Measurements from ENCODE around the gene GTF2A1. TPM values are rescaled to one million over a fixed set of nuclear protein-coding genes. Genes with fewer than 3 reads are reported as not detected.

Gene GTF2A1
- total RNA-seq, 1 donor from 2014 or later = 19.7 TPM

DNA sequence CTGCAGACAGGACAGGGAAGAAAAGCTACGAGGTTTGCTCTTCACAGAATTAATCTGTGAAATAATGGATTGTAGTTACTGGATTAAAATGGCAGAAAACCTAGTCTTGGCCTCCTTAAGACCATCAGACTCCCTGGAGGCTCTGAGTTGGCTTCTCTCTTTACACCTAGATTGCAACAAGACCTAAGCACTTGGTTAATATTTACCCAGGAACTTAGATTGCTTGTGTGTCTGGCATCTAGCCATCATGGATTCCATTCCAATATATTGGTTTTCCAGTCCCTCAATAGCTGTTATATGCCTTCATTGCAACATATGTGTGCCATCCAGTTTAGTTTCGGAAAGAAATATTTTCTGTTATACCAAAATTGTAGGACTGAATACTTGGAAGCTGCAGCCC lies 1.9 kb upstream of the GTF2A1 start:
- FAIRE-seq (no peak), DNase-seq (ENCODE audit: low read depth) (no peak)
- H3K4me3 ChIP-seq (ENCODE audit: low read depth, low read length) = no peak overlapping the region
- H3K27me3 ChIP-seq (ENCODE audit: control insufficient read depth, insufficient read depth, low read length) = no peaks in the 10 kb centered on the region
- TF ChIP-seq, protein P1, sequence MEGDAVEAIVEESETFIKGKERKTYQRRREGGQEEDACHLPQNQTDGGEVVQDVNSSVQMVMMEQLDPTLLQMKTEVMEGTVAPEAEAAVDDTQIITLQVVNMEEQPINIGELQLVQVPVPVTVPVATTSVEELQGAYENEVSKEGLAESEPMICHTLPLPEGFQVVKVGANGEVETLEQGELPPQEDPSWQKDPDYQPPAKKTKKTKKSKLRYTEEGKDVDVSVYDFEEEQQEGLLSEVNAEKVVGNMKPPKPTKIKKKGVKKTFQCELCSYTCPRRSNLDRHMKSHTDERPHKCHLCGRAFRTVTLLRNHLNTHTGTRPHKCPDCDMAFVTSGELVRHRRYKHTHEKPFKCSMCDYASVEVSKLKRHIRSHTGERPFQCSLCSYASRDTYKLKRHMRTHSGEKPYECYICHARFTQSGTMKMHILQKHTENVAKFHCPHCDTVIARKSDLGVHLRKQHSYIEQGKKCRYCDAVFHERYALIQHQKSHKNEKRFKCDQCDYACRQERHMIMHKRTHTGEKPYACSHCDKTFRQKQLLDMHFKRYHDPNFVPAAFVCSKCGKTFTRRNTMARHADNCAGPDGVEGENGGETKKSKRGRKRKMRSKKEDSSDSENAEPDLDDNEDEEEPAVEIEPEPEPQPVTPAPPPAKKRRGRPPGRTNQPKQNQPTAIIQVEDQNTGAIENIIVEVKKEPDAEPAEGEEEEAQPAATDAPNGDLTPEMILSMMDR (IDR thresholded peaks at IDR 0.05; ENCODE audit: insufficient read depth, low read length, severe bottlenecking) = no peak
- no peaks in the 10 kb centered on the region for H3K36me3 ChIP-seq (ENCODE audit: control insufficient read depth, insufficient read depth, low read length)

DNA sequence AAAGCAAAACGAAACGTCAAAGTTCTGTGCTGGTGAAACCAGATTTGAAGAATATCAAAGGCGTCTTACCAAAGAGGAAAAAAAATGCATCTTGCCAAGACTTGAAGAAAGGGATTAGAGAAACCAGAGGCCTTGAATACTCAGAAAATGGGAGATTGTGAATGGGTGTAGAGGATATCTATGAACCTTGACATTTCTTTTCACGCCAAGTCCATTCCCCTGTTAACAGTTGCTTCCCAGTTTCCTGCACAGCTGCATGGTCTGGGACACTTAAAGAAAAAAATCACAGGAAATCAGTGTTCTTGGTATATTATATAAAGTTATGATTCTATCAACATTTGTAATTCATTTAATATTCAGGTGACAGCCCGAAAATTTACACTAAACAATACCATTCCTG lies 1.4 kb upstream of the GTF2A1 start:
- no peaks in the 10 kb centered on the region for H3K27me3 ChIP-seq (ENCODE audit: control insufficient read depth, insufficient read depth, low read length)
- H3K36me3 ChIP-seq (ENCODE audit: control insufficient read depth, insufficient read depth, low read length) = no peaks in the 10 kb centered on the region
- H3K4me3 ChIP-seq (ENCODE audit: low read depth, low read length) = no peak overlapping the region
- no peak for DNase-seq (ENCODE audit: low read depth)
- TF ChIP-seq, protein P1 (IDR thresholded peaks at IDR 0.05; ENCODE audit: insufficient read depth, low read length, severe bottlenecking) = no peak
- no peak for FAIRE-seq

DNA sequence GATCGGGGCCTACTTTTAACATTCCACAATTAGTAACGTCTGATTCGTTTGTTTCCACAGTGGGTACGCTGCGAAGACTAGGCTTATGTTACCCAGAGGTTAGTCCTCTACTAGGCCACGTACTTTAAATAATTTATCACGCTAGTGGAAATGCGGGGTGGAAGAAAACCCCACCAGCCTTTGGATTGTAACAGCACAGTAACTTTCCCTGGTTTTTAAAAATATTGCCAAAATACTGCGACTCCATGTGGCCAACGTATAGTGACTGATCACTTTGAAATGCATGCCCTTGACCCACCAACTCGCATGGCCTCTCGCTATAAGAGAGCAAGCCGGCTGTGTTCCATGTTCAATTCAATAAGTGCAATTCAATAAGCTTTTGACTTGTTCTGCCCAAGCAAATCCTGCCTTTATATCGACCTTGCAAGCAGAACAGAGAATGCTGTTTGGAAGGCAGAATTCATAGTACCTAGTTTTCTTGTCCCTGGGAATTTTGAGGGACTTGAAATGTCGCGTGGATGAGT lies 882 bp upstream of the GTF2A1 start:
- no peak for DNase-seq (ENCODE audit: low read depth)
- H3K4me3 ChIP-seq (ENCODE audit: low read depth, low read length) = peak overlapping the region; percentile 56
- TF ChIP-seq, protein P1 (IDR thresholded peaks at IDR 0.05; ENCODE audit: insufficient read depth, low read length, severe bottlenecking) = no peak
- FAIRE-seq = no peak
- H3K27me3 ChIP-seq (ENCODE audit: control insufficient read depth, insufficient read depth, low read length) = no peaks in the 10 kb centered on the region
- no peaks in the 10 kb centered on the region for H3K36me3 ChIP-seq (ENCODE audit: control insufficient read depth, insufficient read depth, low read length)

DNA sequence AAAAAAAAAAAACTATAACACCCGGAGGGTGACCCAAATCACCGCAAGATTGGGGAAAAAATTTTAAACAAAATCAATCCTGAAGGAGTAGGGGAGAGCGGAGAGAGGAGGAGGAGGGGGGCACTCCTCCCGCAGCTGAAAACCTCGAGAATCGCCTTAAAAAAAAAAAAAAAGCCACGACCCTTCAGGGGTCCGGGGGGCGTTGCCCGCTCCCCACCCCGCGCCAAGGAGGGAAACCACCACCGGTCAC lies 254 bp downstream of the GTF2A1 start:
- Histone ChIP-seq H3K4me3 (ENCODE audit: low read depth, low read length) (peak overlapping the region; percentile 59), H3K27me3 (ENCODE audit: control insufficient read depth, insufficient read depth, low read length) (no peaks in the 10 kb centered on the region), H3K36me3 (ENCODE audit: control insufficient read depth, insufficient read depth, low read length) (peaks cover 2% of the 10 kb centered on the region)
- TF ChIP-seq, protein P1 (IDR thresholded peaks at IDR 0.05; ENCODE audit: insufficient read depth, low read length, severe bottlenecking) = no peak
- no peak for DNase-seq (ENCODE audit: low read depth)
- FAIRE-seq = no peak

DNA sequence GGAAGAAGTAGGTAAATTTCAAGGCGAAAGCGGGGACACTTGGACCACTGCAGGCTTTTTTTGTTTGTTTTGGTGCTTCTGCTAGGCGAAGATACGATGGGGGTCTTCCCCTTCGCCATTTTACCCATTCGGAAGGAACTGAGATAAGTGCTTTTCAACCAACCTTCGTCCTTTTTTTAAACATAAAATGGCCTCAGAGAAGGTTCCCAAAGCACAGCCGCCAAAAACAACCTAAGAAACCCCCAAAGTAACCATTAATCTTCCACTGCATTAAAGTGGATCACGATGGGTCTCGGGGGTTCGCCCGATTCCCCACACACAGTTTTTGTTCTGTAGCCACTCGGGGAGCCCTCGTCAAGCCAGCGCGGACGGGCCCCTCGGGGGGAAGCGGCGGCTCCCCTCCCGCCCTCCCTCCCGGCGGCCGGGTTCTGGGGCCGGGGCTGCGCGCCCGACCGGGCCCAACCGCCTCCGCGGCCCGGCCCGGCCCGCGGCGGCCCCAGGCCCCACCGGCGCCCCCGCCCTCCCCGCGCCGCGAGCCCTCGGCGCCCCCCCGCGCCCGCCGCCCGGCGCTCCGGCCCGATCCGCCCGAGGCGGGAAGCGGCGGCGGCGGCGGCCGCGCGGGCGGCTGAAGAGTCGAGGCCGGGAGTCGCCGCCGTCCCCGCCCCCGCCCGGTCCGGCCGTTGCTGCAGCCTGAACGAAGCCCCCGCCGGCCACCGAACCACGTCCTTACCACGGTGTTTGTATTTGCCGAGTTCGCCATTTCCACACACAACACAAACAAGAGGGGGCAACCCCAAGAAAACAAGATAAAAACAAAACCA lies 790 bp downstream of the GTF2A1 start:
- TF ChIP-seq, protein P1 (IDR thresholded peaks at IDR 0.05; ENCODE audit: insufficient read depth, low read length, severe bottlenecking) = no peak
- Histone ChIP-seq H3K36me3 (ENCODE audit: control insufficient read depth, insufficient read depth, low read length) (peaks cover 2% of the 10 kb centered on the region), H3K4me3 (ENCODE audit: low read depth, low read length) (peak overlapping the region; percentile 59), H3K27me3 (ENCODE audit: control insufficient read depth, insufficient read depth, low read length) (no peaks in the 10 kb centered on the region)
- DNase-seq (ENCODE audit: low read depth) (no peak), FAIRE-seq (no peak)
